BE2C (cell line): ENCODE results near the gene TNFRSF14.

Experiments used
- DNase-seq: peaks from one replicate; pipeline ENCODE4 v3.0.0-alpha.2; 2020
- H3K27me3 ChIP-seq: fragments of 250-450 bp; sonication (Bioruptor Pico); 2 replicates; pipeline ENCODE4 v1.5.1; 2020; ENCODE audit warnings: mild to moderate bottlenecking
- H3K36me3 ChIP-seq: fragments of 250-450 bp; sonication (Bioruptor Pico); 2 replicates; pipeline ENCODE4 v1.5.1; 2020; ENCODE audit warnings: mild to moderate bottlenecking
- H3K4me1 ChIP-seq: fragments of 250-450 bp; sonication (Bioruptor Pico); 2 replicates; pipeline ENCODE4 v1.5.1; 2020
- H3K4me3 ChIP-seq: 2 replicates; pipeline ENCODE4 v1.5.1; 2011; ENCODE audit warnings: low read depth, low read length
- H3K9me3 ChIP-seq: fragments of 250-450 bp; sonication (Bioruptor Pico); 2 replicates; pipeline ENCODE4 v1.5.1; 2020
- CTCF ChIP-seq: IDR thresholded peaks from 2 replicates; pipeline ENCODE4 v1.5.1; 2012; ENCODE audit warnings: mild to moderate bottlenecking, low read depth, low read length

Gene TNFRSF14

GRCh38 chr1:2558420-2558819, 2.2 kb downstream of the TNFRSF14 start:
- Histone ChIP-seq H3K9me3 (no peaks in the 10 kb centered on the region), H3K36me3 (no peaks in the 10 kb centered on the region), H3K4me1 (peaks cover 3% of the 10 kb centered on the region; the same call in 1 of the 2 replicates), H3K4me3 (no peak overlapping the region), H3K27me3 (no peaks in the 10 kb centered on the region)
- TF ChIP-seq CTCF, result no peak
- DNase-seq, result no peak

DNA sequence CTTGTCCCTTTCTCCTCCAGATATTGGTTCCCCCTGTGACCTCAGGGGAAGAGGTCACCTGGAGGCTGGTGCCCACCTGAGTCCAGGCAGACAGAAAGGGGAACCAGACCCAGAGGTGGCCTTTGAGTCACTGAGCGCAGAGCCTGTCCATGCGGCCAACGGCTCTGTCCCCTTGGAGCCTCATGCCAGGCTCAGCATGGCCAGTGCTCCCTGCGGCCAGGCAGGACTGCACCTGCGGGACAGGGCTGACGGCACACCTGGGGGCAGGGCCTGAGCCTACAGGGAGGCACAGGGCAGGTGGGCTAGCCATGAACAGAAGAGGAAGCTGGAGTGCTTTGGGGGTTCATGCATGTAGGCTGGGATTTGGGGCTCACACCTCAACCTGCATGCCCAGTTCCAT, 2.7 kb downstream of the TNFRSF14 start:
- no peaks in the 10 kb centered on the region for H3K9me3 ChIP-seq
- TF ChIP-seq CTCF, result no peak
- no peaks in the 10 kb centered on the region for H3K36me3 ChIP-seq
- no peak for DNase-seq
- no peak overlapping the region for H3K4me3 ChIP-seq
- no peaks in the 10 kb centered on the region for H3K27me3 ChIP-seq
- H3K4me1 ChIP-seq, result peaks cover 3% of the 10 kb centered on the region; the same call in 1 of the 2 replicates

- H3K4me1 ChIP-seq, result peaks cover 3% of the 10 kb centered on the region; the same call in 1 of the 2 replicates
- no peak overlapping the region for H3K4me3 ChIP-seq
- no peaks in the 10 kb centered on the region for H3K27me3 ChIP-seq
- no peaks in the 10 kb centered on the region for H3K9me3 ChIP-seq
- H3K36me3 ChIP-seq, result no peaks in the 10 kb centered on the region
- TF ChIP-seq CTCF, result no peak
- no peak for DNase-seq
Measured at GRCh38 chr1:2559509-2560298, 3.5 kb downstream of the TNFRSF14 start.

GRCh38 chr1:2560299-2561073, 4.3 kb downstream of the TNFRSF14 start:
- Histone ChIP-seq H3K4me1 (peaks cover 3% of the 10 kb centered on the region; the same call in 1 of the 2 replicates), H3K9me3 (no peaks in the 10 kb centered on the region), H3K4me3 (no peak overlapping the region), H3K36me3 (no peaks in the 10 kb centered on the region), H3K27me3 (no peaks in the 10 kb centered on the region)
- TF ChIP-seq CTCF, result no peak
- DNase-seq, result no peak

DNA sequence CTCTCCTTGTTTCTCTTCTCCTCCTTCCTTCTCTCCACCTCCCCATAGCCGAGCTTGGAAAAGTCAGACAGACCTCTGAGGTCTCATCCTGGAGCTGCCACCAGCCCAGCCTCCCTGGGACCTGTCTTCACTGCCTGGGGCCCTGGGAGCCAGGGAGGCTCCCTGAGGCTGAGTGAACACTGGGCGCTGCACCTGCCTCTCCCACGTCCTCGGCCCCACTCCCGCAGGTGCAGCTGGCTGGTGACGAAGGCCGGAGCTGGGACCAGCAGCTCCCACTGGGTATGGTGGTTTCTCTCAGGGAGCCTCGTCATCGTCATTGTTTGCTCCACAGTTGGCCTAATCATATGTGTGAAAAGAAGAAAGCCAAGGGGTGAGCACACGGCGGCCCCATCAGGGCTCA, 5.3 kb downstream of the TNFRSF14 start:
- H3K36me3 ChIP-seq, result no peaks in the 10 kb centered on the region
- DNase-seq, result no peak
- H3K9me3 ChIP-seq, result no peaks in the 10 kb centered on the region
- no peaks in the 10 kb centered on the region for H3K27me3 ChIP-seq
- H3K4me3 ChIP-seq, result no peak overlapping the region
- H3K4me1 ChIP-seq, result no peaks in the 10 kb centered on the region
- no peak for TF ChIP-seq CTCF
